WERI-Rb-1 (cell line): ENCODE results near the gene SUN3.

Experiments
- DNase-seq: peaks from one replicate; pipeline ENCODE4 v3.0.0-alpha.2; 2020
- H3K27ac ChIP-seq: fragments of 250-450 bp; sonication (Bioruptor Pico); 2 replicates; pipeline ENCODE4 v1.5.1; 2020; ENCODE audit warnings: mild to moderate bottlenecking, moderate library complexity
- H3K27me3 ChIP-seq: fragments of 250-450 bp; sonication (Bioruptor Pico); 2 replicates; pipeline ENCODE4 v1.5.1; 2021; ENCODE audit warnings: mild to moderate bottlenecking, low read depth, moderate library complexity; ENCODE audit not compliant: insufficient read depth, severe bottlenecking
- H3K36me3 ChIP-seq: fragments of 250-450 bp; sonication (Bioruptor Pico); 2 replicates; pipeline ENCODE4 v1.5.1; 2020; ENCODE audit warnings: mild to moderate bottlenecking, moderate library complexity
- H3K4me3 ChIP-seq: 2 replicates; pipeline ENCODE4 v1.5.1; 2011; ENCODE audit warnings: low read depth, mild to moderate bottlenecking, control low read depth, low read length
- H3K9me3 ChIP-seq: fragments of 250-450 bp; sonication (Bioruptor Pico); 2 replicates; pipeline ENCODE4 v1.5.1; 2021; ENCODE audit warnings: mild to moderate bottlenecking, moderate library complexity; ENCODE audit not compliant: severe bottlenecking
- CTCF ChIP-seq: IDR thresholded peaks from 2 replicates; pipeline ENCODE4 v1.5.1; 2011; ENCODE audit warnings: low read depth, mild to moderate bottlenecking, control low read depth, inconsistent platforms, low read length

Gene SUN3

DNA sequence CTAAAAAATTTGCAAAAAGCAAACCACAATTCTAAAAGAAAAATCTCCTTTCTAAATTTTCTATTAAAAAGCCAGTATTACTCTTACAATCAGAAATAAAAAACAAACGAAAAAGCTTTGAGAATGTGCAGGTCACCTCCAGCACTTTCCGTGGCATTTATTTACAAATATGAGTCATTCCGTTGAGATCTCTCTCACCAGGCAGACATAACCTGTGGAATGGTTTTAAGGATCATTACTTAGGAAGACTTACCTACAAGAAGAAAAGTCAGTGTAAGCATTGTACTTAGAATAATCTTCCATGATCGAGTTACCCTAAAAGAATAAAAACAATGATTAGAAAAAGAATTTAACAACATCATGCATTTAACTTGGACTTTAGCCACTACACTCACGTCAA is 3.3 kb downstream of the SUN3 start:
- no peak for TF ChIP-seq CTCF
- Histone ChIP-seq H3K36me3 (no peaks in the 10 kb centered on the region), H3K27ac (no peak overlapping the region), H3K9me3 (no peaks in the 10 kb centered on the region), H3K4me3 (no peak overlapping the region), H3K27me3 (no peaks in the 10 kb centered on the region)
- DNase-seq = no peak

- no peaks in the 10 kb centered on the region for H3K36me3 ChIP-seq
- H3K9me3 ChIP-seq = no peaks in the 10 kb centered on the region
- no peak overlapping the region for H3K4me3 ChIP-seq
- no peak for DNase-seq
- TF ChIP-seq CTCF = no peak
- no peak overlapping the region for H3K27ac ChIP-seq
- no peaks in the 10 kb centered on the region for H3K27me3 ChIP-seq
Measured at GRCh38 chr7:48017674-48018073, 11.2 kb downstream of the SUN3 start.

DNA sequence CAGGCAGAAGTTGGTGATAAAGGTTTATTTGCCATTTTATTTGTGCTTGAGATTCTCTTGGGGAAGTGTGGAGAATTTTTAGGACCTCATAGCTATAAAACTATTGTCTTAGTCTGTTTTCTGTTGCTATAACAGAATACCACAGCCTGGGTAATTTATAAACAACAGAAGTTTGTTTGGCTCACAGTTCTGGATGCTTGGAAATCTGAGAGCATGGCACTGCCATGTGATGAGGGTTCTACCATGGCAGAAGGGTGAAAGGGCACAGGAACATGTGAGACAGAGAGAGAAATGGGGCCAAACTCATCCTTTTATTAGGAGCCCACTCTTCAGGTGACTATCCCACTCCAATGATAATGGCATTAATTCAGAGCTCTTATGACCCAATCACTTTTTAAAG is 12.3 kb downstream of the SUN3 start:
- Histone ChIP-seq H3K4me3 (no peak overlapping the region), H3K9me3 (no peaks in the 10 kb centered on the region), H3K27ac (no peak overlapping the region), H3K27me3 (no peaks in the 10 kb centered on the region), H3K36me3 (no peaks in the 10 kb centered on the region)
- no peak for TF ChIP-seq CTCF
- DNase-seq = no peak

GRCh38 chr7:48011951-48012350 is 17.0 kb downstream of the SUN3 start:
- no peak overlapping the region for H3K4me3 ChIP-seq
- TF ChIP-seq CTCF = no peak
- no peak overlapping the region for H3K27ac ChIP-seq
- H3K36me3 ChIP-seq = no peaks in the 10 kb centered on the region
- no peak for DNase-seq
- H3K9me3 ChIP-seq = no peaks in the 10 kb centered on the region
- H3K27me3 ChIP-seq = no peaks in the 10 kb centered on the region

DNA sequence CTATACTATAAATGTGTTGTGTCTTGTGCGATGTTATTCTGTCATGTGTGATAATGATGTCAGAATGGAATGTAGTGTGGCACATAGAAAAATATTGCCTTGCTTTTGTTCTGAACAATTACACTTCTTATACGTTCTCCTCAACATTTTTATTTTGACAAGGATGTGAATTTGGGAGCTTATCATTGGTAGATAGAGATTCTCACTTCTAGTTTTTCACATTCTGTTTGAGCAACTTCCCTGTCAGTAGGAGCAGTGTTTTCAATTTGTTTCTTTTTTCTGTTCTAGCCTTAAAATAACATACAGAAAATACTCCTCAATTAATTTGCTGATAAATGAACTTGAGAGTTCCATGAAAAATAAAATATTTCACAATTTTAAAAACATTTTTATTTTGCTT is 17.6 kb downstream of the SUN3 start:
- no peak for TF ChIP-seq CTCF
- no peak overlapping the region for H3K4me3 ChIP-seq
- H3K9me3 ChIP-seq = no peaks in the 10 kb centered on the region
- no peak for DNase-seq
- H3K36me3 ChIP-seq = no peaks in the 10 kb centered on the region
- H3K27ac ChIP-seq = no peak overlapping the region
- H3K27me3 ChIP-seq = no peaks in the 10 kb centered on the region

DNA sequence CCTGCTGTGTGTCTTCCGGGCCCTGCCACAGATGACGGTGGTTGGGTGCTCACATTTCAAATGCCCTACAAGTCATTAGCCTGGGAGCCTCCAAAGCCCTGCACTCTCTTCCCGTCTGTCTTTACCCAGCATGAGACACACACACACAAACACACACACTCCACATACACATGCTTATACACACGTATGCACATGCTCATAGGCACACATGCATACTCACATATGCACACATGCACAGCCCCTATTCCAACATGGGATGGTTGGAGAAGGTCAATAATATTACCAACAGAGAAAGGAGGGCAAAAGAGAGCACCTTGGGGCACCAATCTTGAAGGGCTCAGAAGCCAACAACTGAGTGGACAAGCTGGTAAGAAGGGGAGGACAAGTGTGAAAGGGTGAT is 19.0 kb downstream of the SUN3 start:
- no peak for TF ChIP-seq CTCF
- DNase-seq = no peak

More for the DNA sequence above, 19.0 kb downstream of the SUN3 start:
- no peak overlapping the region for H3K27ac ChIP-seq
- H3K9me3 ChIP-seq = no peaks in the 10 kb centered on the region
- H3K27me3 ChIP-seq = no peaks in the 10 kb centered on the region
- no peak overlapping the region for H3K4me3 ChIP-seq
- H3K36me3 ChIP-seq = no peaks in the 10 kb centered on the region
